BLaER1 (cell line): ENCODE data around the gene GLRX5.
A peak's percentile ranks its signal among the peaks of the same experiment; 100 is the strongest.
"Not testable (repeated sequence)": the region's sequence is repeated elsewhere in the genome, so short reads cannot be mapped to it uniquely, and the experiment has no call there.

Experiments used
- H3K27ac ChIP-seq: shearing (Covaris generic); formaldehyde crosslinking; 2 replicates; pipeline ENCODE4 v1.8.1; 2022
- H3K27me3 ChIP-seq: shearing (Covaris generic); formaldehyde crosslinking; 2 replicates; pipeline ENCODE4 v1.8.1; 2022
- H3K36me3 ChIP-seq: shearing (Covaris generic); formaldehyde crosslinking; 2 replicates; pipeline ENCODE4 v1.8.1; 2022
- H3K4me1 ChIP-seq: shearing (Covaris generic); formaldehyde crosslinking; 2 replicates; pipeline ENCODE4 v1.8.1; 2022
- H3K4me2 ChIP-seq: shearing (Covaris generic); formaldehyde crosslinking; 2 replicates; pipeline ENCODE4 v1.8.1; 2022
- H3K4me3 ChIP-seq: shearing (Covaris generic); formaldehyde crosslinking; 2 replicates; pipeline ENCODE4 v1.8.1; 2022
- H3K9ac ChIP-seq: shearing (Covaris generic); formaldehyde crosslinking; 2 replicates; pipeline ENCODE4 v1.8.1; 2022
- H3K9me3 ChIP-seq: shearing (Covaris generic); formaldehyde crosslinking; 2 replicates; pipeline ENCODE4 v1.8.1; 2022
- H4K20me1 ChIP-seq: shearing (Covaris generic); formaldehyde crosslinking; 2 replicates; pipeline ENCODE4 v1.8.1; 2022
- Cebpa-rat ChIP-seq: shearing (Covaris generic); IDR thresholded peaks from 2 replicates; pipeline ENCODE4 v1.8.1; 2022

The GLRX5 gene

DNA sequence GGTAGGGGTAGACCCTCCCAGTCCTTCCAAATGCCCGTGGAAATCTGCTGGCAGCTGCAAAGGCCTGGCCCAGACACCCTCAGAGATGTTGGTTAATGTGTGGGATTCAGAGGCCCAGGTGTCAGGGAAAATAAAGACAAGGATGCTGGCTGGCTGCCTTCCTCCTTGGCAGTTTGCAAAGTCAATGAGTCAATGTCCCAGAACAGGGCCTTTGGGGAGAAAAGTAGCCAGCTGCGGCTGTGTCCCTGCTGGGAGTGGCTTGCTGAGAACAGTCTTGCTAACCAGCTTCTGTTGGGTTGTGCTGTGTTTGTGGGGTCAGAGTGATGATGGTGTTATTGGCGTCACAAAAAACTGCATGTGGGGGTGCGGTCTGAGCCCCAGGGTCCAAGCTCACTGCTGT is 29.2 kb downstream of the GLRX5 start:
- no peak for TF ChIP-seq Cebpa-rat
- Histone ChIP-seq H3K4me3 (no peak overlapping the region), H3K4me1 (peaks cover 39% of the 10 kb centered on the region)

DNA sequence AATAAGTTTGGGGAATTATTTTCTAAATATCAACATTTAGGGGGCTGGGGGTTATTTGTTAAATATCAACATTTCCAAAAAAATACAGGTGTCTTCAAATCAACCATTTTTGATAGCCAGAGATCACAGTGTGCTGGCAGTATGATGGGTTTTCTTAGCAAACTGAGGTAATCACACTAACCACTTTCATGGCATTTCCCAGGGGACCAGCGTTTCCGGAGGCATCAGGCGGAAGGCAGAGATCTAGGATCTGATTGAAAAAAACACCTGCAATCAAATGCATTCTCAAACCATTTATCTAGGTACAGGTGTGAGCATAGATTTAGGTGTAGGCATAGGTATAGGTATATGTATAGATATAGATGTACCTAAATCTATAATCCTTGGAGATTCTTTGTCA is 34.6 kb downstream of the GLRX5 start:
- H3K4me2 ChIP-seq: peak overlapping the region; percentile 49
- H4K20me1 ChIP-seq: no peaks in the 10 kb centered on the region
- H3K27ac ChIP-seq: no peak overlapping the region
- H3K9me3 ChIP-seq: no peaks in the 10 kb centered on the region
- TF ChIP-seq Cebpa-rat: no peak
- H3K4me3 ChIP-seq: no peak overlapping the region
- no peaks in the 10 kb centered on the region for H3K36me3 ChIP-seq
- no peak overlapping the region for H3K9ac ChIP-seq
- H3K4me1 ChIP-seq: peaks cover 17% of the 10 kb centered on the region
- H3K27me3 ChIP-seq: no peaks in the 10 kb centered on the region

More for the DNA sequence above, 29.2 kb downstream of the GLRX5 start:
- Histone ChIP-seq H3K4me2 (no peak overlapping the region), H3K9me3 (no peaks in the 10 kb centered on the region), H4K20me1 (no peaks in the 10 kb centered on the region), H3K27me3 (no peaks in the 10 kb centered on the region), H3K27ac (no peak overlapping the region), H3K36me3 (no peaks in the 10 kb centered on the region), H3K9ac (no peak overlapping the region)

DNA sequence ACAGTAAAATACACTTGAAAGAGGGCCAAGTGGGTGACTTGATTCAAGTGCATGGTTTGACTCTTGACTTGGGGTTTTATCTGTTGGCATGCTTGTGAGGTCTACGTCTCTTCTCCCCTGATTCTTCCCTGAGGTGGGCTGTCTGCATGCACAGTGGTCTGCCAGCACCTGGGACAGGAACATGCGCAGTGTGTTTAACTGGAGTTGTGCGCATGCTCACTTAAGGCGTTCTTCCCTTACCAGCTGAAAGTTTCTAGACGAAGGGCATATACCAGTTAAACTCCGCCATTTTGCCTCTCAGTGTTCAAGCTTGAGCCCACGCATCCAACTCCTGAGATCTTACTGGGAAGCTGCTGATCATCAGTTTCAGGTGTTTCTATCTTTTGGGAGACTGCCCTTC is 38.5 kb downstream of the GLRX5 start:
- H3K27me3 ChIP-seq: no peaks in the 10 kb centered on the region

DNA sequence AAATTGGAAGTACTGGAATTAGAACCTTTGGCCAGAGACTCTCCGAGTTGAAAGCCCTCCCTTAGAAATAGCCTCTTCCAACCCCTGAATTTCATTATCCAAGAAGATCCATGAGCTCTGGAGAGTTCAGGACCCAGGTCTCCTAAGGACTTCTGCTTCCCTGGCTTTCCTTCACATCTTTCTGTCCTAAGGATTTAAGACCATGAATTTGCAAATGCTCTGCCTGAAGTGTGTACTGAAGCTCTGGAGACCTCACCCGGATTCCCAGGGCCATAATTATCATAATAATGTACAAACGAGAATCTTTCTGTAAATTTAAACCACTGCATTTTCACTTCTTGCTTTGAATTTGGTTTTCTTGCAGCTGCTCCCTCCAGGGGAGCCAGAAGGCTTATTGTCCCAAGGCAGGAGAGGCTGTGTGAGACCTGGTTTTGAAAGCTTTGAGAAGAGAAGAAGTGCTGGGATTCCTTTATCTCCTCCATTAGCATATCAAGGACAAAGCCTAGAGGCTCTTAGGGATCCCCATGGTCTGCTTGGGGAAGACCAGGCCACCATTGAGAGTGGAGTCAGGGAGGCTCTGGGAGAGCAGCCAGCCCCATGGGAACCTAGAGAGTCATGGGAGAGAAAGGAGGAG is 41.1 kb downstream of the GLRX5 start:
- H3K27ac ChIP-seq: no peak overlapping the region
- peaks cover 27% of the 10 kb centered on the region for H3K4me1 ChIP-seq
- H3K9me3 ChIP-seq: no peaks in the 10 kb centered on the region
- H3K27me3 ChIP-seq: no peaks in the 10 kb centered on the region
- H3K9ac ChIP-seq: no peak overlapping the region
- H3K4me2 ChIP-seq: no peak overlapping the region
- no peaks in the 10 kb centered on the region for H4K20me1 ChIP-seq
- H3K36me3 ChIP-seq: no peaks in the 10 kb centered on the region
- no peak overlapping the region for H3K4me3 ChIP-seq
- no peak for TF ChIP-seq Cebpa-rat

More for the DNA sequence above, 38.5 kb downstream of the GLRX5 start:
- Histone ChIP-seq H3K36me3 (no peaks in the 10 kb centered on the region), H3K27ac (no peak overlapping the region), H3K4me1 (peaks cover 36% of the 10 kb centered on the region), H3K9ac (no peak overlapping the region), H3K4me2 (no peak overlapping the region), H3K9me3 (no peaks in the 10 kb centered on the region), H3K4me3 (no peak overlapping the region), H4K20me1 (no peaks in the 10 kb centered on the region)
- no peak for TF ChIP-seq Cebpa-rat

DNA sequence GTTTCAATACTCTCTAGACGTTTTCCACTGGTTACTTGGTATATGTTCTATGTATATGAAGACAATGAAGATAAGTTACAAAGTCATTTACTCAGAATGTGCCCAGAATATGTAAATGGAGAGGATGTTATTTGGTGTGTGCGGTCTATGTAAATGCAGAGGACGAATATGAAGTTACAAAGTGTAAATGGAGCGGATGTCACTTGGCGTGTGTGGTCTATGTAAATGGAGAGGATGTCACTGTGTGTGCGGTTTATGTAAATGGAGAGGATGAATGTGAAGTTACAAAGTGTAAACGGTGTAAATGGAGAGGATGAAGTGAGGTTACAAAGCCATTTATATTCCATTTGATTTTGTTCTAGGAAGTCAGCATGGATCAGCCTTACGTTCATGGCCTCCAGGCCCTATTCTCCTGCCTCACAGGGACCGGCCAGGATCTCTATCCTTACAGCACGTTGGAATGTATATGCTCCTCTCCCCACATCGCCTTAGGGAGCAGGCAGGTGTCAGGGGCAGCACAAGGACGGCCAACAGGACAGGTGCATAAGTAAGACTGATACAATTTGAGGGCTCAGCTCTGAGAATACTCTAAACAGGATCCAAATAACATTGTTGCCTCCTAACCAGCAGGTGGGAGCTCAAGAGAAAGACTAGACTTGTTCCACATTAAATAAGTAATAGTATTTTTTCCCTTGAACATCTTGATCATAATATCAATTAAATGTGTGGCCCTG is 42.4 kb downstream of the GLRX5 start:
- TF ChIP-seq Cebpa-rat: no peak
- H3K27me3 ChIP-seq: no peaks in the 10 kb centered on the region
- peak overlapping the region; percentile 19; the same call in 1 of the 2 replicates for H3K4me2 ChIP-seq

DNA sequence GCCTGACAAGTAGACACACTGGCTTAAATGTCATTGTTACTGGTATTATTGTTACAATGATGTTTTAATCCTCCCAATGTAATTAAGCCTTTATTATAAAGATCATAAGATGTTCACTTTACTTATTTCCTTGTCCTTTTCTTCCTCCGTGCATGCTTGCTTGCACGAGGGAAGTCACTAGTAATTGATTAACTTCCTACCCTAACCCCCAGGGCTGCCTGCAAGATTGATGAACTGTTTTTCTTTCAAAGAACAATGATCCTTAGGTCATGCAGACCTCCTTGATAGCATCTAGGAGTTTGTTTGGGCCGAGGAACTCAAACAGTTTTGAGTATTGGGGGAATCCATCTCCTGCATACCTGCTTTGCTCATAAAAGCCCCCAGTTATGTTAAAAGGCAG is 43.0 kb downstream of the GLRX5 start:
- no peak for TF ChIP-seq Cebpa-rat
- no peak overlapping the region for H3K27ac ChIP-seq
- H3K36me3 ChIP-seq: no peaks in the 10 kb centered on the region
- no peak overlapping the region for H3K4me3 ChIP-seq
- H4K20me1 ChIP-seq: no peaks in the 10 kb centered on the region
- H3K27me3 ChIP-seq: no peaks in the 10 kb centered on the region
- H3K9me3 ChIP-seq: no peaks in the 10 kb centered on the region
- H3K4me2 ChIP-seq: peak overlapping the region; percentile 24; the same call in 1 of the 2 replicates
- peaks cover 27% of the 10 kb centered on the region for H3K4me1 ChIP-seq
- no peak overlapping the region for H3K9ac ChIP-seq

More for the DNA sequence above, 42.4 kb downstream of the GLRX5 start:
- no peak overlapping the region for H3K9ac ChIP-seq
- no peak overlapping the region for H3K4me3 ChIP-seq
- H4K20me1 ChIP-seq: no peaks in the 10 kb centered on the region
- no peaks in the 10 kb centered on the region for H3K36me3 ChIP-seq
- H3K27ac ChIP-seq: no peak overlapping the region
- no peaks in the 10 kb centered on the region for H3K9me3 ChIP-seq
- peaks cover 27% of the 10 kb centered on the region for H3K4me1 ChIP-seq

DNA sequence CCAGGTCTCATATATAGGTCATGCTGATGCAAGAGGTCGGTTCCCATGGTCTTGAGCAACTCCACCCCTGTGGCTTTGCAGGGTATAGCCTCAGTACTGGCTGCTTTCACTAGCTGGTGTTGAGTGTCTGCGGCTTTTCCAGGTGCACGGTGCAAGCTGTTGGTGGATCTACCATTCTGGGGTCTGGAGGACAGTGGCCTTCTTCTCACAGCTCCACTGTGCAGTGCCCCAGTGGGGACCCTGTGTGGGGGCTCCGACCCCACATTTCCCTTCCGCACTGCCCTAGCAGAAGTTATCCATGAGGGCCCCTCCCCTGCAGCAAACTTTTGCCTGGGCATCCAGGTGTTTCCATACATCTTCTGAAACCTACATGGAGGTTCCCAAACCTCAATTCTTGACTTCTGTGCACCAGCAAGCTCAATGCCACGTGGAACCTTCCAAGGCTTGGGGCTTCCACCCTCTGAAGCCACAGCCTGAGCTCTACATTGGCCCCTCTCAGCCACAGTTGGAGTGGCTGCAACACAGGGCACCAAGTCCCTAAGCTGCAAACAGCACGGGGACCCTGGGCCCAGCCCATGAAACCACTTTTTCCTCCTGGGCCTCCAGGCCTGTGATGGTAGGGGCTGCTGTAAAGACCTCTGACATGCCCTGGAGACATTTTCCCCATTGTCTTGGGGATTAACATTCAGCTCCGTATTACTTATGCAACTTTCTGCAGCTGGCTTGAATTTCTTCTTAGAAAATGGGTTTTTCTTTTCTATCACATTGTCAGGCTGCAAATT is 49.2 kb downstream of the GLRX5 start:
- not testable (repeated sequence) for H3K4me2 ChIP-seq, H3K36me3 ChIP-seq, H3K4me1 ChIP-seq, H4K20me1 ChIP-seq, H3K27ac ChIP-seq, H3K9ac ChIP-seq, H3K4me3 ChIP-seq, H3K27me3 ChIP-seq
- H3K9me3 ChIP-seq: peaks cover 22% of the 10 kb centered on the region

DNA sequence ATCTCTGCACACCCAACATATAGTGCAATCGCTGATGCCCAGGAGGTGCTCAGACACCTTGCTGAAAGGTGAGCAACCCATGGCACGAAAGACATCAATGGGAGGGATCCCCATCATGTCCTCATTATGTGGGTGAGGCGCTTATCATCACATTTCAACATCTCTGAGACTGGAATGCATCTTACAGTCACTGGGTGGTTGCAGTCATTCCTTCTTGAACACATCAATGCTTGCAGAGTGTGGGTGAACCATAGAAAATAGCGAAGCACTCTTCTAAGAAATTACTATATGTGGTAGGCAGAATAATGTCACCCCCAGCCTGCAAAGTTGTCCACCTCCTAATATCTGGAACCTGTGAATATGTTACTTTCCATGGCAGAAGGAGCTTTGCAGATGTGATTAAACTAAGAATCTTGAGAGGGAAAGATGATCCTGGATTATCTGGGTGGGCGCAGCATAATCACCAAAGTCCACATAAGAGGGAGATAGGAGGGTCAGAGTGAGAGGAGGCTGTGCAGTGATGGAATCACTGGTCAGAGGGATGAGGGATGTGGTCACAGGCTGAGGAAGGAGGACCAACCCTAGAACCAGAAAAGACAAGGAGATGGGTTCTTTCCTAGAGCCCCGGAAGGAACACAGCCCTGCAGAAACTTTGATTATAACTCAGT is 51.2 kb downstream of the GLRX5 start:
- H3K9me3 ChIP-seq: peaks cover 22% of the 10 kb centered on the region
- H3K27ac ChIP-seq: no peak overlapping the region
- no peak overlapping the region for H3K4me3 ChIP-seq
- H3K4me1 ChIP-seq: peaks cover 4% of the 10 kb centered on the region; the same call in 1 of the 2 replicates
- H3K9ac ChIP-seq: no peak overlapping the region
- no peaks in the 10 kb centered on the region for H4K20me1 ChIP-seq
- no peak for TF ChIP-seq Cebpa-rat
- no peaks in the 10 kb centered on the region for H3K36me3 ChIP-seq
- H3K4me2 ChIP-seq: no peak overlapping the region
- H3K27me3 ChIP-seq: no peaks in the 10 kb centered on the region

DNA sequence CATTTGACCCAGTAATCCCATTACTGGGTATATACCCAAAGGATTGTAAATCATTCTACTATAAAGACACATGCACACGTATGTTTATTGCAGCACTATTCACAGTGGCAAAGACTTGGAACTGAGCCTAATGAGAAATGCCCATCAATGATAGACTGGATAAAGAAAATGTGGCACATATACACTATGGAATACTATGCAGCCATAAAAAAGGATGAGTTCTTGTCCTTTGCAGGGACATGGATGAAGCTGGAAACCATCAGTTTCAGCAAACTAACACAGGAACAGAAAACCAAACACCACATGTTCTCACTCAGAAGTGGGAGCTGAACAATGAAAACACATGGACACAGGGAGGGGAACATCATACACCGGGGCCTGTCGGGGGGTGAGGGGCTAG is 56.3 kb downstream of the GLRX5 start:
- H3K27me3 ChIP-seq: not testable (repeated sequence)

More for the DNA sequence above, 56.3 kb downstream of the GLRX5 start:
- H3K4me3 ChIP-seq, H3K27ac ChIP-seq, H3K9ac ChIP-seq, H4K20me1 ChIP-seq, H3K36me3 ChIP-seq, H3K4me1 ChIP-seq, H3K4me2 ChIP-seq: not testable (repeated sequence)
- peaks cover 10% of the 10 kb centered on the region for H3K9me3 ChIP-seq
